Neuronal stem cell (in vitro differentiated cells): ENCODE results near the gene AXIN2.

Experiments
- DNase-seq: peaks from one replicate; pipeline ENCODE4 v3.0.0-alpha.2; 2013; ENCODE audit warnings: low spot score
- H2AFZ ChIP-seq: one replicate; pipeline ENCODE4 v1.6.1; 2013; ENCODE audit warnings: mild to moderate bottlenecking, low read length, inconsistent platforms
- H2AK5ac ChIP-seq: 2 replicates; pipeline ENCODE4 v1.6.1; 2013; ENCODE audit warnings: low read depth, mild to moderate bottlenecking, inconsistent platforms, low read length, moderate library complexity, mixed read lengths
- H2BK120ac ChIP-seq: 2 replicates; pipeline ENCODE4 v1.6.1; 2013; ENCODE audit warnings: low read depth, mild to moderate bottlenecking, inconsistent platforms, low read length, moderate library complexity, mixed read lengths
- H2BK12ac ChIP-seq: one replicate; pipeline ENCODE4 v1.6.1; 2013; ENCODE audit warnings: low read length, inconsistent platforms
- H2BK15ac ChIP-seq: 2 replicates; pipeline ENCODE4 v1.6.1; 2013; ENCODE audit warnings: mild to moderate bottlenecking, low read length, inconsistent platforms, mixed read lengths
- H2BK5ac ChIP-seq: one replicate; pipeline ENCODE4 v1.6.1; 2013; ENCODE audit warnings: inconsistent platforms, mild to moderate bottlenecking, low read length, moderate library complexity
- H3K14ac ChIP-seq: one replicate; pipeline ENCODE4 v1.6.1; 2013; ENCODE audit warnings: low read length, inconsistent platforms
- H3K18ac ChIP-seq: 2 replicates; pipeline ENCODE4 v1.6.1; 2013; ENCODE audit warnings: low read length, inconsistent platforms
- H3K23ac ChIP-seq: 2 replicates; pipeline ENCODE4 v1.6.1; 2013; ENCODE audit warnings: low read depth, mild to moderate bottlenecking, mixed read lengths, low read length, inconsistent platforms; ENCODE audit not compliant: poor library complexity
- H3K27ac ChIP-seq: replicated peaks from 3 replicates; pipeline ENCODE4 v1.5.1; 2013; ENCODE audit warnings: low read length, inconsistent platforms
- H3K27me3 ChIP-seq, 3 experiments: 2 replicates each; pipeline ENCODE4 v1.6.1; 2013; ENCODE audit warnings: low read length in 3 of 3, mild to moderate bottlenecking in 2 of 3, inconsistent platforms in 1 of 3, low read depth in 1 of 3, mixed read lengths in 1 of 3, moderate library complexity in 1 of 3; ENCODE audit not compliant: control insufficient read depth in 3 of 3, insufficient read depth in 3 of 3
- H3K36me3 ChIP-seq, 2 donors: replicated peaks in 1 of 2; 2 replicates each; pipeline ENCODE4 v1.6.1; 2013; ENCODE audit warnings: low read length in 2 of 2; ENCODE audit not compliant: control insufficient read depth in 2 of 2, insufficient read depth in 2 of 2
- H3K4ac ChIP-seq: 2 replicates; pipeline ENCODE4 v1.6.1; 2013; ENCODE audit warnings: inconsistent platforms, mild to moderate bottlenecking, low read length, moderate library complexity
- H3K4me1 ChIP-seq, 2 donors: 1 replicate in 1 of 2; 2 replicates in 1 of 2; pipeline ENCODE4 v1.6.1; 2013; ENCODE audit warnings: low read length in 2 of 2, low read depth in 1 of 2; ENCODE audit not compliant: control insufficient read depth in 2 of 2, insufficient read depth in 1 of 2
- H3K4me2 ChIP-seq: one replicate; pipeline ENCODE4 v1.6.1; 2013; ENCODE audit warnings: mild to moderate bottlenecking, low read length, inconsistent platforms; ENCODE audit not compliant: insufficient read depth, poor library complexity, severe bottlenecking
- H3K4me3 ChIP-seq, 2 donors: 2 replicates each; pipeline ENCODE4 v1.5.1; 2013; ENCODE audit warnings: low read length in 2 of 2, mild to moderate bottlenecking in 2 of 2, inconsistent platforms in 1 of 2, moderate library complexity in 1 of 2
- H3K79me1 ChIP-seq: one replicate; pipeline ENCODE4 v1.6.1; 2013; ENCODE audit warnings: low read depth, mild to moderate bottlenecking, inconsistent platforms, low read length, moderate library complexity
- H3K9ac ChIP-seq: one replicate; pipeline ENCODE4 v1.6.1; 2013; ENCODE audit warnings: mild to moderate bottlenecking, low read depth, low read length, inconsistent platforms; ENCODE audit not compliant: poor library complexity
- H3K9me3 ChIP-seq, 2 donors: replicated peaks in 1 of 2; 2 replicates each; pipeline versions ENCODE3 to v1.6.1; 2013; ENCODE audit warnings: low read length in 2 of 2, mild to moderate bottlenecking in 2 of 2, inconsistent platforms in 1 of 2, low read depth in 1 of 2, mixed read lengths in 1 of 2, moderate library complexity in 1 of 2; ENCODE audit not compliant: control insufficient read depth in 2 of 2, insufficient read depth in 1 of 2
- H4K8ac ChIP-seq: one replicate; pipeline ENCODE4 v1.6.1; 2013; ENCODE audit warnings: low read depth, mild to moderate bottlenecking, inconsistent platforms, low read length, moderate library complexity
- H4K91ac ChIP-seq: one replicate; pipeline ENCODE4 v1.6.1; 2013; ENCODE audit warnings: low read length, low read depth, mild to moderate bottlenecking, inconsistent platforms; ENCODE audit not compliant: poor library complexity
- WGBS, 2 donors: extraction: QIAGEN DNeasy Blood & Tissue Kit; methylation state at CpG; one replicate each; pipeline ENCODE4 v1.1.7; 2013; ENCODE audit warnings: missing lambda C conversion rate in 2 of 2, mixed read lengths in 1 of 2; ENCODE audit not compliant: insufficient read length in 2 of 2, insufficient replicate concordance in 1 of 2; ENCODE audit errors: extremely low coverage in 2 of 2; 5-methylcytosine and 5-hydroxymethylcytosine counted together

AXIN2 gene

DNA sequence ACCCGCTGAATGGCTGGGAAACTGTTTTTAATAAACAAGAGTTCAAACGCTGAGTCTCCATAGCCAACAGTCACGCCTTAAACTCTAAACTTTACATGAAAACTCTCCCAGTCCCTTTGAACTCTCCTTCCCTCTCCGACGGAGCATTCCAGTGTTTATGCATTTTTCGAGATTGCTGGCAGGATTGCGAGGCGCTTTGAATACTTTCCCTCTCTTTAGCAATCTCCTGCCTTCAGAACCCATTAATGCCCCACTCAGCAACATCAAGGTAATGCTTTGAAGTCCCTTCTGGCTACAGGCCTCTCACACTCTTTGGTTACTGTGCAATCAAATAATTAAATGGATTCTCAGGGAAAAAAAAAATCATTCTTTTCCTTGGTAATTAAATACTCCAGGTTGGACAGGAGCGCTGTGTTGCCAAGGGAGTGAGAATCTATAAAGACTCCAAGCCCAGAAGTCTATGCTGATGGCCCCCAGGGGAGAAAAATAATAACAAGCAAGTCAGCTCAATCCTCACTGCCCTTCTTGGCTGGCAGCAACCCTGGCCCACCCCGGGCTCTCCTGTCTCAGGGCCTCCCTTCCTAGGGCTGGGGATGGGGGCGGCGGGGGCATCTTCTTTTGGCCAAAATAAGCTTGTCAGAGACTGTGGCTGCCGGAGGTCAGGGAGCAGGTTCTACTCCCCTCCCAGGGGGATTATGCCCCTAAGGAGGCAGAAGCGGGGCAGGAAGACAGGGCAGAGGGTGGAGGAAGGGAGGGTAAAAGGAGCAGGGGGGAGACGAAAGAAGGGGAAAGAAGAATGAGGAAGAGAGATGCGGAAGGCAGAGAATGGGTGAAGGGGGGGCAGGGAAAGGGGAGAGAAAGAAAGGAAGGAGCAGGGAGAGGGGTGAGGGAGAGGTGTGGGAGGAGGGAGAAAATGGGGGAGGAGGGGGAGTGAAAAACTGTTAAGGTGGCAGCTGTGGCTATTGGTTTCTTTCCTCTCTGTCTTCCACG lies 45.2 kb downstream of the AXIN2 start:
- peak overlapping the region; percentile 39 for H2AFZ ChIP-seq
- peaks cover 0 to 3% (median 0%) of the 10 kb centered on the region in 3 experiments for H3K27me3 ChIP-seq
- no peak overlapping the region for H2BK12ac ChIP-seq
- no peak overlapping the region for H4K8ac ChIP-seq
- DNase-seq: no peak
- H3K27ac ChIP-seq: no peak overlapping the region
- H3K23ac ChIP-seq: no peak overlapping the region
- H3K14ac ChIP-seq: no peak overlapping the region
- no peak overlapping the region for H2BK120ac ChIP-seq
- no peak overlapping the region for H3K4me2 ChIP-seq
- WGBS, 2 donors: no CpG with 5 or more reads among the region's 17 CpGs
- no peak overlapping the region for H3K4ac ChIP-seq
- H2BK15ac ChIP-seq: no peak overlapping the region
- no peak overlapping the region for H3K9ac ChIP-seq
- peak overlapping the region; percentile 46 for H3K18ac ChIP-seq
- H2BK5ac ChIP-seq: no peak overlapping the region
- no peak overlapping the region for H3K4me3 ChIP-seq
- H3K36me3 ChIP-seq: no peaks in the 10 kb centered on the region
- H2AK5ac ChIP-seq: no peak overlapping the region
- peaks cover 10 to 16% of the 10 kb centered on the region in 2 donors for H3K4me1 ChIP-seq
- H3K9me3 ChIP-seq: no peaks in the 10 kb centered on the region
- H4K91ac ChIP-seq: no peak overlapping the region
- no peaks in the 10 kb centered on the region for H3K79me1 ChIP-seq

DNA sequence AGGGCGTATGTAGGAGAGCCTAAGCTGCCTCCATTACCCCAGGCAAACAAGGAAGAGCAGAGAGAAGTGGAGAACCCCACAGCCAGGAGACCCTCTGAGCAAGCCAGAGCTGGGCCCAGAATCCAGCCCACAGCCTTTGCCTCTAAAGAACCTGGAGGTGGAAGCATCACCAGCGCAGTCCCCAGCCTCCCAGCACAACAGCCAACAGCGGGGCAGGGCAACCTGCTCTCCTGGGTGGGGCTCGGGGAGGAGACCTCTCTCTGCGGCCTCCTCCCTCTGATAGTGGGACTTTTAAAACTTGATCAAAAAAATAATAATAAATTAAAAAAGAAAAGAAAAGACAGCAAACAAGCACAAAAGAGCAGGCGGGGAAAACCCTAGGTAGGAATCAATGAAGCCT lies 45.9 kb downstream of the AXIN2 start:
- Histone ChIP-seq H3K4me2 (no peak overlapping the region), H3K4ac (no peak overlapping the region), H3K14ac (no peak overlapping the region), H3K79me1 (no peaks in the 10 kb centered on the region), H2AK5ac (no peak overlapping the region), H2AFZ (peak overlapping the region; percentile 39), H3K9me3 (no peaks in the 10 kb centered on the region), H4K8ac (no peak overlapping the region), H2BK5ac (no peak overlapping the region), H3K9ac (no peak overlapping the region), H3K23ac (no peak overlapping the region), H3K18ac (no peak overlapping the region), H4K91ac (no peak overlapping the region), H3K36me3 (no peaks in the 10 kb centered on the region), H3K27me3 (peaks cover 0 to 3% (median 0%) of the 10 kb centered on the region in 3 experiments), H3K4me1 (peaks cover 10 to 16% of the 10 kb centered on the region in 2 donors), H2BK15ac (no peak overlapping the region), H2BK120ac (no peak overlapping the region), H3K4me3 (no peak overlapping the region), H3K27ac (no peak overlapping the region), H2BK12ac (no peak overlapping the region)
- no peak for DNase-seq
- no CpG with 5 or more reads among the region's 6 CpGs for WGBS, 2 donors

DNA sequence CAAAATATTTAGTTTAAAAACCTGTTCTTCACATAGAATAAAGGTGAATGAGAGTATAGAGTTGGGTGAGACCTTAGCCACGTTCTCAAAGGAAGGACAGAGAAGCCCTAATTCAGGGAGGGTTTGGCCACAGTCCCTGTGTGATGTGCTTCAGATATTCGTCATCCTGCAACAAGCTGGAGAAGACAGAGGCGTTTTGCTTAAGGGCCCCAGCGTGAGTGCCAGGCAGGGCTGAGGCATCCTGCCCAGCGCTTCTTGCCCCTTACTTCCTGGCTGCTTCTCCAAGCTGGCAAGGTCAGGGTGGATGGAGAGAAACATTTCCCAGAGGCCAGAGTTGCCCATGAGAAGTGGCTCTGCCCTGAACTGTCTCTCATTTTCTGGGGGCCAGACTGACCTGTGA lies 46.9 kb downstream of the AXIN2 start:
- Histone ChIP-seq H4K8ac (no peak overlapping the region), H3K79me1 (no peaks in the 10 kb centered on the region), H3K27me3 (peaks cover 0 to 3% (median 0%) of the 10 kb centered on the region in 3 experiments), H3K36me3 (no peaks in the 10 kb centered on the region), H2AK5ac (peak overlapping the region; percentile 8), H3K4me1 (peaks cover 10 to 16% of the 10 kb centered on the region in 2 donors), H3K9me3 (no peaks in the 10 kb centered on the region), H3K18ac (peak overlapping the region; percentile 5), H3K4me2 (no peak overlapping the region), H3K27ac (no peak overlapping the region), H2BK15ac (no peak overlapping the region), H2BK5ac (no peak overlapping the region), H3K14ac (no peak overlapping the region), H2BK120ac (no peak overlapping the region), H3K4ac (no peak overlapping the region), H2AFZ (no peak overlapping the region), H3K23ac (no peak overlapping the region), H3K4me3 (no peak overlapping the region), H4K91ac (no peak overlapping the region), H2BK12ac (no peak overlapping the region), H3K9ac (peak overlapping the region; percentile 7)
- DNase-seq: no peak
- WGBS, 2 donors: no CpG with 5 or more reads among the region's 5 CpGs

DNA sequence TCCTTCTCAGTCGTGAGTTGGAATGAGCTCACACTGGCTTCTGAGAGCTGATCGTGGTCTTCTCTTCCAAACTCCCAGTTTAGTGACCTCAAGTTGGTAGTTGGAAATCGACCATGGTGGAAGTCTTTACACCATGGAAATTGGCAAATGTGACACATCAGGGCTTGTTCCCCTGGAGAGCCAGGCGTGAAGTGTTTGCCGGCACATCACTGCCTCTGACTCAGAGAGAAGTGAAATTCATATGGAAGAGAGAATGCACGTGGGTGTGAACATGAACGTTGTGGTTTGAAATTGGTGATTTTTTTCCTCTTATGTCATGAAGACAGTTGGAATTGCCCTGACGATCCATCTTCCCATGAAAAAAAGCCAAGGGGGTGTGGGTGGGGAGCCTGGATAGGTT lies 47.4 kb downstream of the AXIN2 start:
- no peak overlapping the region for H4K91ac ChIP-seq
- no peaks in the 10 kb centered on the region for H3K79me1 ChIP-seq
- H3K9ac ChIP-seq: no peak overlapping the region
- no peak overlapping the region for H3K4ac ChIP-seq
- H2AFZ ChIP-seq: no peak overlapping the region
- no peak overlapping the region for H3K4me2 ChIP-seq
- no peak overlapping the region for H3K18ac ChIP-seq
- H3K27me3 ChIP-seq: peaks cover 0 to 3% (median 0%) of the 10 kb centered on the region in 3 experiments
- H2BK120ac ChIP-seq: no peak overlapping the region
- no peak overlapping the region for H3K14ac ChIP-seq
- no peak overlapping the region for H2BK15ac ChIP-seq
- no peak overlapping the region for H4K8ac ChIP-seq
- no peak overlapping the region for H3K23ac ChIP-seq
- no peaks in the 10 kb centered on the region for H3K9me3 ChIP-seq
- peaks cover 10 to 16% of the 10 kb centered on the region in 2 donors for H3K4me1 ChIP-seq
- H2AK5ac ChIP-seq: no peak overlapping the region
- no CpG with 5 or more reads among the region's 8 CpGs for WGBS, 2 donors
- no peaks in the 10 kb centered on the region for H3K36me3 ChIP-seq
- no peak overlapping the region for H3K27ac ChIP-seq
- DNase-seq: no peak
- no peak overlapping the region for H2BK12ac ChIP-seq
- H3K4me3 ChIP-seq: no peak overlapping the region
- H2BK5ac ChIP-seq: no peak overlapping the region
